HL-60 (cell line): Measurements from ENCODE around the gene KAT2A.

Experiments
- CTCF ChIP-seq: IDR thresholded peaks from one replicate; pipeline ENCODE4 v1.5.1; 2011; ENCODE audit warnings: low read length, control low read depth, inconsistent platforms; ENCODE audit not compliant: insufficient read depth
- POLR2AphosphoS5 ChIP-seq: IDR thresholded peaks from 2 replicates; pipeline ENCODE4 v1.6.1; 2012; ENCODE audit warnings: low read depth

GRCh38 chr17:42117397-42118125 is 3.6 kb downstream of the KAT2A start:
- TF ChIP-seq CTCF (no peak), POLR2AphosphoS5 (no peak)
